H1 (cell line): ENCODE results near the gene CA7. TPM values are rescaled to one million over a fixed set of nuclear protein-coding genes. Genes with fewer than 3 reads are reported as not detected.

Experiments used
- CTCF ChIA-PET: fragments of 300-600 bp; sonication (Branson Sonifier 250); formaldehyde crosslinking; loops from one replicate; lab custom pipeline; 2021; ENCODE audit not compliant: partially characterized antibody; lab: Charles Lee
- POLR2A ChIA-PET: fragments of 300-600 bp; sonication (Branson Sonifier 250); formaldehyde crosslinking; loops from one replicate; lab custom pipeline; 2021; ENCODE audit warnings: inconsistent platforms; ENCODE audit not compliant: partially characterized antibody; lab: Charles Lee
- DNase-seq, 2 experiments: peaks; one replicate each; pipeline versions ENCODE4 v3.0.0 to v3.0.0-alpha.2; 2010 to 2022; ENCODE audit warnings: low spot score in 2 of 2, low read depth in 1 of 2, mixed read lengths in 1 of 2
- FAIRE-seq: peaks from 2 replicates; lab custom pipeline; 2011; peaks lifted over from hg19 to GRCh38; lab: Jason Lieb, UNC
- H2AFZ ChIP-seq: 2 replicates; pipeline ENCODE4 v1.8.1; 2012; ENCODE audit warnings: low read length, inconsistent platforms
- H2AK5ac ChIP-seq: 2 replicates; pipeline ENCODE4 v1.6.1; 2013; ENCODE audit warnings: low read depth, low read length
- H2BK120ac ChIP-seq: replicated peaks from 2 replicates; pipeline ENCODE3; 2013; ENCODE audit warnings: low read depth, low read length, inconsistent platforms
- H2BK12ac ChIP-seq: 2 replicates; pipeline ENCODE4 v1.6.1; 2013; ENCODE audit warnings: low read depth, low read length
- H2BK15ac ChIP-seq: 2 replicates; pipeline ENCODE4 v1.6.1; 2013; ENCODE audit warnings: low read length
- H2BK20ac ChIP-seq: 2 replicates; pipeline ENCODE4 v1.6.1; 2013; ENCODE audit warnings: low read length
- H2BK5ac ChIP-seq: 2 replicates; pipeline ENCODE4 v1.6.1; 2013; ENCODE audit warnings: low read depth, low read length
- H3K14ac ChIP-seq: 2 replicates; pipeline ENCODE4 v1.6.1; 2013; ENCODE audit warnings: inconsistent platforms; ENCODE audit not compliant: insufficient read length
- H3K18ac ChIP-seq: 2 replicates; pipeline ENCODE4 v1.6.1; 2013; ENCODE audit warnings: low read length; ENCODE audit errors: extremely low read depth
- H3K23ac ChIP-seq: 2 replicates; pipeline ENCODE4 v1.6.1; 2013; ENCODE audit warnings: inconsistent platforms; ENCODE audit not compliant: insufficient read length
- H3K23me2 ChIP-seq: 2 replicates; pipeline ENCODE4 v1.6.1; 2013; ENCODE audit warnings: low read depth, low read length
- H3K27ac ChIP-seq: 2 replicates; pipeline ENCODE4 v1.6.1; 2011; ENCODE audit warnings: low read depth, low read length, inconsistent platforms
- H3K27me3 ChIP-seq, 4 experiments: replicated peaks in 1 of 4; 1 replicate in 1 of 4; 2 replicates in 3 of 4; pipeline versions ENCODE4 v1.6.1 to v1.8.1; 2011 to 2013; ENCODE audit warnings: low read length in 3 of 4, mild to moderate bottlenecking in 3 of 4, inconsistent platforms in 2 of 4, mixed read lengths in 2 of 4, moderate library complexity in 1 of 4; ENCODE audit not compliant: control insufficient read depth in 3 of 4, insufficient read depth in 3 of 4; ENCODE audit errors: extremely low read depth in 1 of 4
- H3K36me3 ChIP-seq, 4 experiments: 2 replicates each; pipeline versions ENCODE4 v1.6.1 to v1.8.1; 2011 to 2013; ENCODE audit warnings: mild to moderate bottlenecking in 4 of 4, low read length in 3 of 4, moderate library complexity in 2 of 4, control low read depth in 1 of 4, inconsistent platforms in 1 of 4; ENCODE audit not compliant: insufficient read depth in 4 of 4, control insufficient read depth in 2 of 4
- H3K4ac ChIP-seq: replicated peaks from 2 replicates; pipeline ENCODE3; 2013; ENCODE audit warnings: low read length, low read depth, mixed read lengths, inconsistent platforms; ENCODE audit not compliant: insufficient read length
- H3K4me1 ChIP-seq, 4 experiments: replicated peaks in 1 of 4; 1 replicate in 1 of 4; 2 replicates in 3 of 4; pipeline versions ENCODE4 v1.6.1 to v1.8.1; 2011 to 2013; ENCODE audit warnings: low read length in 3 of 4, inconsistent platforms in 2 of 4, mixed read lengths in 1 of 4; ENCODE audit not compliant: insufficient read depth in 4 of 4, control insufficient read depth in 3 of 4
- H3K4me2 ChIP-seq, 2 experiments: 2 replicates each; pipeline versions ENCODE4 v1.6.1 to v1.8.1; 2011 to 2013; ENCODE audit warnings: low read depth in 2 of 2, low read length in 2 of 2, control low read depth in 1 of 2, inconsistent platforms in 1 of 2, mild to moderate bottlenecking in 1 of 2; ENCODE audit not compliant: insufficient read depth in 1 of 2
- H3K4me3 ChIP-seq, 4 experiments: fragments of 200-600, 300-600 bp in 1 of 4; sonication (generic), shearing (Covaris generic), sonication (Bioruptor Twin) in 1 of 4; 2 replicates each; pipeline versions ENCODE4 v1.5.1 to v1.8.1; 2011 to 2016; ENCODE audit warnings: low read length in 4 of 4, low read depth in 3 of 4, control low read depth in 2 of 4, inconsistent platforms in 2 of 4, mild to moderate bottlenecking in 2 of 4, mixed read lengths in 1 of 4, moderate library complexity in 1 of 4; ENCODE audit not compliant: insufficient read depth in 2 of 4; ENCODE audit errors: extremely low read depth in 1 of 4
- H3K56ac ChIP-seq: replicated peaks from 2 replicates; pipeline ENCODE3; 2013; ENCODE audit warnings: low read depth, mild to moderate bottlenecking, mixed read lengths, low read length, inconsistent platforms; ENCODE audit not compliant: insufficient read length
- H3K79me1 ChIP-seq: 2 replicates; pipeline ENCODE4 v1.6.1; 2013; ENCODE audit warnings: low read depth, low read length, control low read depth
- H3K79me2 ChIP-seq, 2 experiments: 2 replicates each; pipeline versions ENCODE4 v1.6.1 to v1.8.1; 2012 to 2013; ENCODE audit warnings: low read length in 2 of 2, mild to moderate bottlenecking in 2 of 2, inconsistent platforms in 1 of 2; ENCODE audit not compliant: insufficient read depth in 2 of 2, control insufficient read depth in 1 of 2
- H3K9ac ChIP-seq, 4 experiments: replicated peaks in 1 of 4; 1 replicate in 1 of 4; 2 replicates in 3 of 4; pipeline versions ENCODE4 v1.6.1 to v1.8.1; 2011 to 2013; ENCODE audit warnings: low read depth in 3 of 4, low read length in 3 of 4, control low read depth in 2 of 4, mild to moderate bottlenecking in 2 of 4, moderate library complexity in 2 of 4, inconsistent platforms in 1 of 4; ENCODE audit errors: extremely low read depth in 1 of 4
- H3K9me3 ChIP-seq, 2 experiments: 2 replicates each; pipeline versions ENCODE4 v1.6.1 to v1.8.1; 2012 to 2013; ENCODE audit warnings: mild to moderate bottlenecking in 2 of 2, moderate library complexity in 2 of 2, control low read depth in 1 of 2, inconsistent platforms in 1 of 2, low read depth in 1 of 2, low read length in 1 of 2, mixed read lengths in 1 of 2; ENCODE audit not compliant: insufficient read depth in 2 of 2
- H4K20me1 ChIP-seq, 2 experiments: replicated peaks in 1 of 2; 2 replicates each; pipeline versions ENCODE3 to v1.8.1; 2011 to 2013; ENCODE audit warnings: inconsistent platforms in 2 of 2, low read length in 2 of 2, mild to moderate bottlenecking in 1 of 2; ENCODE audit not compliant: insufficient read depth in 2 of 2, control insufficient read depth in 1 of 2
- H4K5ac ChIP-seq: 2 replicates; pipeline ENCODE4 v1.6.1; 2013; ENCODE audit warnings: low read length, low read depth, mixed read lengths, inconsistent platforms; ENCODE audit not compliant: insufficient read length
- H4K8ac ChIP-seq: 2 replicates; pipeline ENCODE4 v1.8.0; 2013; ENCODE audit warnings: mild to moderate bottlenecking, moderate library complexity, low read length, inconsistent platforms; ENCODE audit not compliant: insufficient read depth; ENCODE audit errors: extremely low read depth
- H4K91ac ChIP-seq: replicated peaks from 2 replicates; pipeline ENCODE3; 2013; ENCODE audit warnings: low read length, mixed read lengths, inconsistent platforms; ENCODE audit not compliant: insufficient read length
- BACH1 ChIP-seq: IDR thresholded peaks from 2 replicates; pipeline ENCODE4 v1.6.1; 2012; ENCODE audit warnings: low read length, improper control_type of control experiment
- BCL11A ChIP-seq, 2 experiments: IDR thresholded peaks; one replicate each; pipeline ENCODE4 v1.6.1; 2011; ENCODE audit warnings: low read depth in 2 of 2, low read length in 2 of 2, mild to moderate bottlenecking in 2 of 2
- HDAC6 ChIP-seq: IDR thresholded peaks from one replicate; pipeline ENCODE4 v1.7.1; 2012; ENCODE audit warnings: low read depth, mild to moderate bottlenecking, inconsistent platforms, low read length, moderate library complexity
- POU5F1 ChIP-seq: IDR thresholded peaks from 2 replicates; pipeline ENCODE4 v1.6.1; 2011; ENCODE audit warnings: low read depth, mild to moderate bottlenecking, low read length, moderate library complexity
- RAD21 ChIP-seq, 2 experiments: IDR thresholded peaks in 1 of 2; conservative IDR thresholded peaks in 1 of 2; 2 replicates each; pipeline ENCODE4 v1.6.1; 2011; ENCODE audit warnings: low read depth in 2 of 2, low read length in 2 of 2, improper control_type of control experiment in 1 of 2, inconsistent platforms in 1 of 2, mild to moderate bottlenecking in 1 of 2, moderate library complexity in 1 of 2
- SAP30 ChIP-seq: fragments of 300-600 bp; sonication (generic); IDR thresholded peaks from 2 replicates; pipeline ENCODE4 v1.7.1; 2012; ENCODE audit warnings: low read length, moderate library complexity, mild to moderate bottlenecking, inconsistent platforms; ENCODE audit not compliant: insufficient read depth, insufficient replicate concordance
- SIN3A ChIP-seq, 2 experiments: IDR thresholded peaks in 1 of 2; conservative IDR thresholded peaks in 1 of 2; 2 replicates each; pipeline ENCODE4 v1.6.1; 2011 to 2012; ENCODE audit warnings: low read length in 2 of 2, improper control_type of control experiment in 1 of 2, low read depth in 1 of 2, mild to moderate bottlenecking in 1 of 2
- SIRT6 ChIP-seq: IDR thresholded peaks from one replicate; pipeline ENCODE4 v1.7.1; 2012; ENCODE audit warnings: low read length, inconsistent platforms
- SRF ChIP-seq: IDR thresholded peaks from 2 replicates; pipeline ENCODE4 v1.6.1; 2011; ENCODE audit warnings: mild to moderate bottlenecking, low read depth, low read length, moderate library complexity
- TBP ChIP-seq: IDR thresholded peaks from 2 replicates; pipeline ENCODE4 v1.6.1; 2011; ENCODE audit warnings: low read depth, low read length, improper control_type of control experiment
- YY1 ChIP-seq: IDR thresholded peaks from 2 replicates; pipeline ENCODE4 v1.6.1; 2011; ENCODE audit warnings: low read depth, mild to moderate bottlenecking, low read length
- ZNF274 ChIP-seq: IDR thresholded peaks from 2 replicates; pipeline ENCODE4 v1.7.0; 2012; ENCODE audit warnings: low read length, borderline replicate concordance; ENCODE audit errors: extremely low read depth
- WGBS, 2 experiments: shearing (Covaris generic) in 1 of 2; methylation state at CpG; one replicate each; pipeline versions ENCODE4 v1.1.6 to v1.1.7; 2013 to 2015; ENCODE audit warnings: low lambda C conversion rate in 2 of 2, mixed read lengths in 2 of 2, inconsistent platforms in 1 of 2, low coverage in 1 of 2, missing lambda C conversion rate in 1 of 2; ENCODE audit not compliant: insufficient replicate concordance in 2 of 2, insufficient coverage in 1 of 2, insufficient read length in 1 of 2; ENCODE audit errors: extremely low coverage in 1 of 2, missing lambda C conversion rate in 1 of 2; 5-methylcytosine and 5-hydroxymethylcytosine counted together
- polyA plus RNA-seq, 7 experiments: library from polyadenylated mRNA; depleted of rRNA in 3 of 7; stranded (reverse) in 5 of 7; unstranded in 2 of 7; fragments of >200 nt in 5 of 7; fragments of 200-250 nt in 2 of 7; gene quantifications; 1 replicate in 5 of 7; 2 replicates in 1 of 7; 4 replicates in 1 of 7; pipeline versions ENCODE4 v1.2.1 to v1.2.3, GENCODE V29; 2011 to 2013; ENCODE audit warnings: missing spikeins in 2 of 7, mixed read lengths in 2 of 7
- total RNA-seq: library from RNA; stranded (reverse); fragmentation: NEBNext Ultra II Directional; extraction: Animal tissue kit (Norgen Biotek cat#: 25700); gene quantifications from 2 replicates; pipeline ENCODE4 v1.2.1, GENCODE V29; 2021

The CA7 gene
- total and polyA plus RNA-seq, 2 of the 8 experiments (the other 6 are each of a cell fraction or from before 2014, with no cell fraction given) = 1.7 to 2.7 TPM

DNA sequence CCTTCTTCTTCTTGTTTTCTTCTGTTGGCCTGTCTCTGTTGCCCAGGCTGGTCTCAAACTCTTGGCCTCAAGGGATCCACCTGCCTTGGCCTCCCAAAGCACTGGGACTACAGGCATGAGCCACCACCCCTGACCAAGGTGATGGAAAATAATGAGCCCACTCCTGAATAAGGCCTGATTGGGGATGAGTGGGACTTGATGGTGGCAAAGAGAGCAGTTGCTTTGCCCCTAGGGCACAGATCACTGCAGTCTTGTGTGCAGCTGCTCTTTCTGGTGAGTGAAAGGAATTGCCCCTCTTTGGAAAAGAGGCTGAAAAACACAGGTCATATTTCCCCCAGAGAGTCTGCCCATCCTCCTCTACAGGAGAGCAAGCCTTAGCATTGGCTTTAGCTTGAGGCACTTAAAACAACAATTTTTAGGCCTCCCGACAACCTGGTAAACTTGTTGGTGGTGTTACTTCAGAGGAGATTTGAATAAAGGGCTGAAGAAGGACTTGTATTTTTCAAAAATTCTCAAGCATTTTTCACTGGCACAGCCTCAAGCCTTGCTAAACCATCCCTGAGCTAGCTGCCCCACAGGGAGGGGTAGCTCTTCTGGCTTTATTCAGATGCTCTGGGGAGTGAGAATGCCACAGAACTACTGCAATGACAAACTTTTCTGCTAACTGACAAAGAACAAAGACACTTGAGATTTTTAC is 30.0 kb downstream of the CA7 start:
- POLR2A ChIA-PET = no interaction called here
- no peak overlapping the region for H3K14ac ChIP-seq
- H2BK20ac ChIP-seq = no peak overlapping the region
- H4K8ac ChIP-seq = no peak overlapping the region
- H3K4me1 ChIP-seq = peaks cover 0 to 6% (median 2%) of the 10 kb centered on the region in 4 experiments; a peak in 4 of 7 replicates
- peak overlapping the region; percentile 68; the same call in 1 of the 2 replicates for H3K18ac ChIP-seq
- H4K20me1 ChIP-seq = no peaks in the 10 kb centered on the region
- peak overlapping the region; percentile 75; the same call in 1 of the 2 replicates for H2BK12ac ChIP-seq
- H3K4ac ChIP-seq = peak overlapping the region; percentile 80
- H3K4me2 ChIP-seq = no peak overlapping the region
- DNase-seq (no peak), FAIRE-seq (no peak)
- H2BK5ac ChIP-seq = no peak overlapping the region
- H3K79me1 ChIP-seq = no peaks in the 10 kb centered on the region
- H4K91ac ChIP-seq = peak overlapping the region; percentile 82
- peak overlapping the region; percentile 53; the same call in 1 of the 2 replicates for H2BK15ac ChIP-seq
- CTCF ChIA-PET = interaction anchor here (1.0 to 2.0 kb wide), 9 partner anchors 8 to 265 kb away, joined by 3 to 6 read pairs (median 4); no protein-coding TSS in a partner anchor
- no peaks in the 10 kb centered on the region for H3K79me2 ChIP-seq
- no peak overlapping the region for H3K4me3 ChIP-seq
- no peaks in the 10 kb centered on the region for H3K36me3 ChIP-seq
- H2AK5ac ChIP-seq = no peak overlapping the region; the same call in 1 of the 2 replicates
- H2AFZ ChIP-seq = no peak overlapping the region
- no peak overlapping the region for H3K9ac ChIP-seq
- H3K56ac ChIP-seq = no peak overlapping the region
- H4K5ac ChIP-seq = no peak overlapping the region
- H3K23ac ChIP-seq = no peak overlapping the region
- no peak overlapping the region for H2BK120ac ChIP-seq
- no peaks in the 10 kb centered on the region; a peak in 1 of 7 replicates for H3K27me3 ChIP-seq
- no peaks in the 10 kb centered on the region for H3K9me3 ChIP-seq
- WGBS, 2 experiments = 88% methylated on average over 1 of the region's 1 CpG; no CpG with 5 or more reads in 1 of the 2 experiments
- H3K27ac ChIP-seq = no peak overlapping the region
- no peaks in the 10 kb centered on the region for H3K23me2 ChIP-seq
- no peak for TF ChIP-seq BACH1
- no peak for TF ChIP-seq SIRT6
- TF ChIP-seq BCL11A (IDR thresholded peaks at IDR 0.05; ENCODE audit: low read depth in 2 of 2, low read length in 2 of 2) = no peak
- TF ChIP-seq POU5F1 = no peak
- TF ChIP-seq RAD21 (IDR thresholded peaks at IDR 0.05 in 1 of 2, conservative IDR thresholded peaks at IDR 0.05 in 1 of 2; ENCODE audit: low read depth in 2 of 2, low read length in 2 of 2) = no peak
- no peak for TF ChIP-seq YY1
- no peak for TF ChIP-seq SRF
- TF ChIP-seq SAP30 = no peak
- TF ChIP-seq TBP = no peak
- TF ChIP-seq HDAC6 = no peak
- TF ChIP-seq SIN3A (conservative IDR thresholded peaks at IDR 0.05 in 1 of 2, IDR thresholded peaks at IDR 0.05 in 1 of 2; ENCODE audit: low read depth in 1 of 2, low read length in 2 of 2) = no peak
- no peak for TF ChIP-seq ZNF274
